HFFc6 (cell line): Measurements from ENCODE around the gene SFI1. TPM values are rescaled to one million over a fixed set of nuclear protein-coding genes. Genes with fewer than 3 reads are reported as not detected.
"Not testable (repeated sequence)": the region's sequence is repeated elsewhere in the genome, so short reads cannot be mapped to it uniquely, and the experiment has no call there.

Source experiments
- DNase-seq: peaks from one replicate; pipeline ENCODE4 v3.0.0-alpha.2; 2018
- H3K27ac Mint-ChIP-seq: 2 replicates; pipeline ENCODE4 v1.8.0; 2020; ENCODE audit warnings: mild to moderate bottlenecking, mixed read lengths
- H3K27me3 Mint-ChIP-seq: 2 replicates; pipeline ENCODE4 v1.8.0; 2021; ENCODE audit warnings: mild to moderate bottlenecking, moderate library complexity, mixed read lengths; ENCODE audit not compliant: insufficient read depth
- H3K36me3 Mint-ChIP-seq: 2 replicates; pipeline ENCODE4 v1.8.0; 2021; ENCODE audit warnings: low read depth, mixed read lengths
- H3K4me1 Mint-ChIP-seq: 2 replicates; pipeline ENCODE4 v1.8.0; 2020; ENCODE audit warnings: low read depth, mixed read lengths
- H3K4me3 Mint-ChIP-seq: 2 replicates; pipeline ENCODE4 v1.8.0; 2020; ENCODE audit warnings: mild to moderate bottlenecking, moderate library complexity, mixed read lengths
- H3K9me3 Mint-ChIP-seq: 2 replicates; pipeline ENCODE4 v1.8.0; 2020; ENCODE audit warnings: mild to moderate bottlenecking, mixed read lengths
- total RNA-seq, 6 experiments: library from RNA; stranded (reverse); fragmentation: NEBNext Ultra II Directional; extraction: Animal tissue kit (Norgen Biotek cat#: 25700); gene quantifications; 2 replicates in 1 of 6; 3 replicates in 5 of 6; pipeline ENCODE4 v1.2.3, GENCODE V29; 2021
- TF ChIP-seq, protein P1 (sequence below): fragments of 200-600 bp; sonication (generic); IDR thresholded peaks from 2 replicates; pipeline ENCODE4 v1.5.0; 2021; ENCODE audit warnings: antibody characterized with exemption, mild to moderate bottlenecking

The SFI1 gene
- total RNA-seq, 6 experiments from 2014 or later = 8.3 to 12.1 (median 11.3) TPM

DNA sequence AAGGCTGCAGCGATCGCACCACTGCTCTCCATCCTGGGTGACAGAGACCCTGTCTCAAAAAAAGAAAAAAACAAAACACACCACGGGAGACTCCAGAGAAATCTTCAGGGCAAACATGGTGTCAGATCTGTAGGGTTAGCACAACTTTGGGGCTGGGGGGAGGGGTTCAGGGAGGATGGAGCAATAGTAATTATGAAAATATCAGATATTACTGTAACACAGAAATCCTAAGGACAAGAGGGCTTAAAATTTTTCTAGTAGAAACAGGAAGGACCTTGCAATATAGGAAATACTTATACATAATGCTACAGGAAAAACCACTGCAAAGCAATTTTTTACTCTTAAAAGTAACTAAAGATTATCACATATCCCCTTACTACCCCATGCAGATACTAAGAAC, 20.5 kb upstream of the SFI1 start:
- H3K4me3 Mint-ChIP-seq = no peak overlapping the region
- no peak overlapping the region for H3K27ac Mint-ChIP-seq
- TF ChIP-seq, protein P1, sequence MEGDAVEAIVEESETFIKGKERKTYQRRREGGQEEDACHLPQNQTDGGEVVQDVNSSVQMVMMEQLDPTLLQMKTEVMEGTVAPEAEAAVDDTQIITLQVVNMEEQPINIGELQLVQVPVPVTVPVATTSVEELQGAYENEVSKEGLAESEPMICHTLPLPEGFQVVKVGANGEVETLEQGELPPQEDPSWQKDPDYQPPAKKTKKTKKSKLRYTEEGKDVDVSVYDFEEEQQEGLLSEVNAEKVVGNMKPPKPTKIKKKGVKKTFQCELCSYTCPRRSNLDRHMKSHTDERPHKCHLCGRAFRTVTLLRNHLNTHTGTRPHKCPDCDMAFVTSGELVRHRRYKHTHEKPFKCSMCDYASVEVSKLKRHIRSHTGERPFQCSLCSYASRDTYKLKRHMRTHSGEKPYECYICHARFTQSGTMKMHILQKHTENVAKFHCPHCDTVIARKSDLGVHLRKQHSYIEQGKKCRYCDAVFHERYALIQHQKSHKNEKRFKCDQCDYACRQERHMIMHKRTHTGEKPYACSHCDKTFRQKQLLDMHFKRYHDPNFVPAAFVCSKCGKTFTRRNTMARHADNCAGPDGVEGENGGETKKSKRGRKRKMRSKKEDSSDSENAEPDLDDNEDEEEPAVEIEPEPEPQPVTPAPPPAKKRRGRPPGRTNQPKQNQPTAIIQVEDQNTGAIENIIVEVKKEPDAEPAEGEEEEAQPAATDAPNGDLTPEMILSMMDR = no peak
- no peaks in the 10 kb centered on the region for H3K27me3 Mint-ChIP-seq
- no peak for DNase-seq
- no peaks in the 10 kb centered on the region for H3K9me3 Mint-ChIP-seq
- H3K4me1 Mint-ChIP-seq = peaks cover 26% of the 10 kb centered on the region
- peaks cover 24% of the 10 kb centered on the region for H3K36me3 Mint-ChIP-seq

- Mint-ChIP-seq H3K27me3 (no peaks in the 10 kb centered on the region), H3K36me3 (peaks cover 26% of the 10 kb centered on the region), H3K4me1 (peaks cover 19% of the 10 kb centered on the region), H3K4me3 (no peak overlapping the region), H3K9me3 (no peaks in the 10 kb centered on the region), H3K27ac (no peak overlapping the region)
- TF ChIP-seq, protein P1 = no peak
- DNase-seq = no peak
Measured at GRCh38 chr22:31477329-31477728, 19.0 kb upstream of the SFI1 start.

- TF ChIP-seq, protein P1 = no peak
- Mint-ChIP-seq H3K9me3 (no peaks in the 10 kb centered on the region), H3K4me3 (no peak overlapping the region), H3K27ac (no peak overlapping the region), H3K36me3 (peaks cover 30% of the 10 kb centered on the region), H3K4me1 (no peaks in the 10 kb centered on the region), H3K27me3 (no peaks in the 10 kb centered on the region)
- DNase-seq = no peak
Measured at GRCh38 chr22:31481129-31481528, 15.2 kb upstream of the SFI1 start.

GRCh38 chr22:31482470-31482869, 13.9 kb upstream of the SFI1 start:
- H3K27me3 Mint-ChIP-seq, H3K27ac Mint-ChIP-seq, H3K9me3 Mint-ChIP-seq, H3K4me1 Mint-ChIP-seq, H3K4me3 Mint-ChIP-seq, DNase-seq: not testable (repeated sequence)
- H3K36me3 Mint-ChIP-seq = peaks cover 28% of the 10 kb centered on the region

DNA sequence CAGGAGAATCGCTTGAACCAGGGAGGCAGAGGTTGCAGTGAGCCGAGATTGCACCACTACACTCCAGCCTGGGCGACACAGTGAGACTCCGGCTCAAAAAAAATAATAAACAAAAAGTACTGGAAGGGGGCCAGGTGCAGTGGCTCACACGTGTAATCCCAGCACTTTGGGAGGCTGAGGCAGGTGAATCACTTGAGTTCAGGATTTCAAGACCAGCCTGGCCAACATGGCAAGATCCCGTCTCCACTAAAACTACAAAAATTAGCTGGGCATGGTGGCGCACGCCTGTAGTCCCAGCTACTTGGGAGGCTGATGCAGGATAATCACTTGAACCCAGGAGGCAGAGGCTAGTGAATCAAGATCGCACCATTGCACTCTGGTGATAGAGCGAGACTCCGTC, 10.0 kb upstream of the SFI1 start:
- H3K27me3 Mint-ChIP-seq, H3K27ac Mint-ChIP-seq, H3K9me3 Mint-ChIP-seq, H3K4me3 Mint-ChIP-seq, DNase-seq: not testable (repeated sequence)
- peaks cover 12% of the 10 kb centered on the region for H3K36me3 Mint-ChIP-seq
- H3K4me1 Mint-ChIP-seq = peaks cover 22% of the 10 kb centered on the region

- no peaks in the 10 kb centered on the region for H3K9me3 Mint-ChIP-seq
- TF ChIP-seq, protein P1 = no peak
Measured at GRCh38 chr22:31486951-31487350, 9.4 kb upstream of the SFI1 start.

GRCh38 chr22:31488346-31488883, 7.9 kb upstream of the SFI1 start:
- TF ChIP-seq, protein P1 = no peak
- H3K36me3 Mint-ChIP-seq = peaks cover 4% of the 10 kb centered on the region; the same call in 1 of the 2 replicates
- H3K27ac Mint-ChIP-seq = peak overlapping the region; percentile 62
- H3K4me3 Mint-ChIP-seq = peak overlapping the region; percentile 89
- DNase-seq = no peak
- H3K9me3 Mint-ChIP-seq = no peaks in the 10 kb centered on the region
- peaks cover 1% of the 10 kb centered on the region; the same call in 1 of the 2 replicates for H3K27me3 Mint-ChIP-seq
- H3K4me1 Mint-ChIP-seq = peaks cover 31% of the 10 kb centered on the region

More at GRCh38 chr22:31486951-31487350, 9.4 kb upstream of the SFI1 start:
- Mint-ChIP-seq H3K36me3 (peaks cover 7% of the 10 kb centered on the region), H3K27me3 (peaks cover 1% of the 10 kb centered on the region; the same call in 1 of the 2 replicates), H3K4me3 (no peak overlapping the region), H3K4me1 (peaks cover 27% of the 10 kb centered on the region), H3K27ac (no peak overlapping the region)
- no peak for DNase-seq
